CD4-positive, alpha-beta T cell treated with Interleukin-2 at 100 ng/mL for 4 hours (primary cell): Measurements from ENCODE around the gene GDF10.

ENCODE experiments used
- DNase-seq: peaks from one replicate; pipeline ENCODE4 v3.0.0-alpha.2; 2020; ENCODE audit warnings: low spot score

The GDF10 gene

DNA sequence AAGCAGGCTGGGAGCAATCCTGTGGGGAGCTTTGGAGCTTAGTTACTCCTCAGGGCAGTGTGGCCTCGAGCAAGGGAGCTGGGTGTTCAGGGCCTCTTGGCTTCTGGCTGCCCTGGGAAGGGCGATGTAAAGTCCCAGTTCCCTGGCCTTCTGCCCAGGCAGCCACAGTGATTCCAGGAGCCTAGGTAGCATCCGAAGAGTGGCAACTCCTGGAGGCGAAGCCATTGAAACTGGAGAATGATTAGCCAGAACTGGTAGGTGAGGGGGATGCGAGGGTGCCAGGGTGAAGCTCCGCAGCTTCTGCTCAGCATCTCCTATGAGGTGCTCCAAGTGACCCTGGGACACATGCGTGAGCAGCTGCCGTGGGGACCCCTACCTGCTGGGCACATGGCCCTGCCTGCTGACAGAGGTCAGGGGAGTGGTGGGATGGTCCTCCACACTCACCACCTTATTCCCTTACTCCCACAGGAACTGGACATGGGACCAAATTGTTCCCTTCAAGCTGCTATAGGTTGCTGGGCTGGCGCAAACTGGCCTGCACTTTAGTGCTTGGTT is 14.5 kb downstream of the GDF10 start:
- no peak for DNase-seq

DNA sequence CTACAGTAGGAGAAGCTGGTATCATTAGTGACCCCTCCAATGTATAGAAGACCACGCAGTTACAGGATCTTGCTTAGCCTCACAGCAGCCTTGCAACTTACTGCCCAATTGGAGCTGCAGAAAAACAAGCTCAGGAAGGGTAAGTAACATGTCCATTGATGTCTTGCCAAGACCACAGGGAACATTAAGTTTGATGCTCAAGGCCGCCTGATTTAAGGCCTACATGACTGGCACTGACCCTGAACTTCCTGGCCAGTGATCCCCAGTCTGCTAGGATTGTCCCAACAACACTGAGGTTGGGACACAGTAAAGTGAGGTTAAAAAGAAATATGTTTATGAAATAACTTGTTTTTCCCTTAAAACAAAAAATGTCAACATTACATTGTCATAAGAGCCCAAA is 15.4 kb downstream of the GDF10 start:
- DNase-seq = no peak

DNA sequence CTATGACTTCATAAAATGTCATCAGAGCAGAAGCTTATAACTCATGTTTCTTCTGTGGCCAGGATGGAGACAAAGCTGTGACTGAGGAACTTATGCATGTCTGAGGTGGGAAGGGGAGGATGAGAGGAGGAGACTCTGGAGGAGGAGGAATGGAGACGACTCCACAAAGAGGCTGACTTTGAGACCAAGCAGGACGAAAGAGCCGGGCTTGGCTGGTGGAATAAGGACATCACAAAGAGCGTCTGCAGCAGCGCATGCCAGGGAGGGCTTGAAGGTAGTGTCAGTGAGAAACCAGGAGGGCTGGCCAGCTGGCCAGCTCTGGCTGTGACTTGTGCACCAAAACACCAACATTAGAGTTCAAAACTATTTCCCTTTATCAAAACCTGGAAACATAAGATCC is 16.1 kb downstream of the GDF10 start:
- no peak for DNase-seq

DNA sequence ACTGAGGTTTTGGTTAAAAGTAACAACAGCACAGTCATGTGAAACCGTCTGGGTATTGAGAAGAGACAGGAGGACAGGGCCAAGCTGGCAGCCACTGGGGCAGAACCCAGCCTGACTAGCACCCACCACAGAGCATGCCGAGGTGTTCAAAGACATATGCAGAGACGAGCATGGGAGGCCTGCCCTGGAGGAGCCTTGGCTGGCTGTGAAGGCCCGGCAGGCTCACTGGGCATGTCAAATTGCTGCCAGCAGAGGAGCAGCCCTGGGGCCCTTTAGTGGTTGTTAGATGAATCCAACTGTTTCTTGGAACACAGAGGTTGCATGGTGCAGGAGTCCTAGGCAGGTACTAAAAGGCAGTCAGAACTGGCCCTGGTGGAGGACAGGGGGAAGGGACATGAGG is 17.3 kb downstream of the GDF10 start:
- DNase-seq = no peak

- DNase-seq = no peak
These were observed 18.7 kb downstream of the GDF10 start for GRCh38 chr10:47318706-47319105.

DNA sequence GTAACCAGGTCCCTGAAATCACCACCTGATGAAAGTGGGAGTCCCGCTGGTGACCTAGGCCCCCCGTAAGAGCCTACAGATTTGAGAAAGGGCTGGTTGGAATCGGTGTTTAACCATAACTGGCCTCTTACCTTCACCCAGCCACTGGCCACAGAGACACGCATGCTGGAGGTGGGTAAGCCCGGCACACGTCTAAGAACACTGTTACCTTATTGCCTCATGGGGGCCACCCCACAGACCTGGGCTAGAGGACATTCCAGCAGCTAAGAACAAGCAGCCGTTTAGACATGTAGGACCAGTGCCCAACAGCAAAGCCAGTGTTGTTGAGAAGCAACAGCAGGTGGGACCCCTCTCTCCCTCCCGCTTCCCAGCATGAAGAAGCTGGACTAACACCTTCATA is 19.8 kb downstream of the GDF10 start:
- no peak for DNase-seq

GRCh38 chr10:47320812-47321211 is 20.8 kb downstream of the GDF10 start:
- no peak for DNase-seq

DNA sequence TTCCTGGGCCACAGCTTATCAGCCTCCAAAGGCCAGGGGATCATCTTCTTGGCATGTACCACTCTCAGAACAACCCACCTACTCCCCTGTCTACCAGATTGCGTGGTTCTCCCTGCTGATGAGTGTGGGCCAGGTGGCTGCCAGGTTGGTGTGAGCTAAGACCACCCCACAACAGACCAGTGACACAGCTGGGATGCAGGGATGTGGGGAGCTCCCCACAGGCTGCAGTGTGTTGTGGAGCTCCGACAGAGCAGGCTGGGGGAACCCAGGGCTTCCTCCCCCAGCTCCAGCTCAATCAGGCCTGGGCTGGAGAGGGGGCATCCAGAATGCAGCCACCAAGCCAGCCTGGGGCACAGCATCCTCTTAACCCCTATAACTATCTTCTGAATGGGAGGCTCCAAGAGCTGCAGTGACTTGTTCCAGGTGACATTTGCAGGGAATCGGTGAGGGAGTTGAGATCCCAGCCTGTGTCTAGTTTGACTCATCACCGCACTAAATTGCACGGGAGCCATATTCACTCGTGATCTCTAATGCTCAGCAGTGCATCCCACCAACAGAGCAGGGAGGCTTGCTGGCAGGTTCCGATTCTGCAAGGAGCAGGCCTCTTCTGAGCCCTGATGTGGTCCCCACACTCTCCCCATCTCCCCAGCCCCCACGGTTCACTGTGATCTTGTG is 21.7 kb downstream of the GDF10 start:
- no peak for DNase-seq

- DNase-seq = no peak
These were observed 22.5 kb downstream of the GDF10 start, which contains the start of gene GDF2 for GRCh38 chr10:47322300-47323061. GDF2 (plus strand) TSS chr10:47322454; CDS start chr10:47322669, 215 bp downstream.

DNA sequence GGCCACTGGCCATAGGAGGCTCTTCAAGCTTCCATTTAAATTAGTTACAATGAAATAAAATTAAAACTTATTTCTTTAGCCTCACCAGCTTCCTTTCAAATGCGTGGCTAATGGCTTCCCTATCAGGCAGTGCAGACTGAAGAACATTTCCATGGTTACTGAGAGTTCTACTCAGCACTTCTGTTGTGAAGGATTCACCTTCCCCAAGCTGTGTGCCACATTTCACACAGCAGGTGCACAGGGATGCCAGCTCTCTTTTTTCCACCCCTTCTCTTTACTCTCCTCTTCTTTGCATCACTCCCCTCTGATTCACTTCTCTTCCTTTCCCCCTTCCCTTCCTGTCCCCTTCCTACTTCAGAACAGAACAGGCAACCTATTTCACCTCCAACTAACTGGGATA is 23.1 kb downstream of the GDF10 start:
- DNase-seq = no peak

DNA sequence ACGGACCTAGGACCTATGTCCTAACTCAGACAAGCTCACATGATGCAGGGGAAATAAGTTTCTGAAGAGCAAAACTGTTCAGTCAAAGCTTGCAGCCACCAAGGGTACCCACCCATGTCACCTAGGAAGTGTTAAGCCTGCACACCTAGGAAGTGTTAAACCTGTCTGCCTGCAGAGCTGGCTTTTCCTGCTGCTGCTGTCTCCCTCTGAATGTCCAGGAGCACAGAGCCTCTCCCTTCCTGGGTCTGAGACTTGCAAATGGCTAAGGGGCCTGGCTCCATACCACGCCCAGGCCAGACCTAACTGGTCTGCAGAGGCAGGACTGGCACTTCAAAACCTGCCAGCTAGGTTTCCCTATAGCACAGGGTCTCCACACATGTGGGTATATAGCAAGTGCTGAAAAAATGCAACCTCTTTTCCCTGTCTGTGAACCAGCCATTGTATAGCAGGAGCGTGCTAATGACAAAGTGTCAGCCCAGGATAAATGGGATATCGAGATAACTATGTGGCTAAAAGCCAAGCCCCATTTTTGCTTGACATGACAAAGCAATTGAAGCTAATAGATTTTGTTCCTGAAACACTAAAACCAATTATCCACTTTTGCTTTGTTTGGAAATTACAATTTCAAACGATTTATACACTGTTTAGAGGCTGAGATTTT is 23.8 kb downstream of the GDF10 start:
- no peak for DNase-seq

DNA sequence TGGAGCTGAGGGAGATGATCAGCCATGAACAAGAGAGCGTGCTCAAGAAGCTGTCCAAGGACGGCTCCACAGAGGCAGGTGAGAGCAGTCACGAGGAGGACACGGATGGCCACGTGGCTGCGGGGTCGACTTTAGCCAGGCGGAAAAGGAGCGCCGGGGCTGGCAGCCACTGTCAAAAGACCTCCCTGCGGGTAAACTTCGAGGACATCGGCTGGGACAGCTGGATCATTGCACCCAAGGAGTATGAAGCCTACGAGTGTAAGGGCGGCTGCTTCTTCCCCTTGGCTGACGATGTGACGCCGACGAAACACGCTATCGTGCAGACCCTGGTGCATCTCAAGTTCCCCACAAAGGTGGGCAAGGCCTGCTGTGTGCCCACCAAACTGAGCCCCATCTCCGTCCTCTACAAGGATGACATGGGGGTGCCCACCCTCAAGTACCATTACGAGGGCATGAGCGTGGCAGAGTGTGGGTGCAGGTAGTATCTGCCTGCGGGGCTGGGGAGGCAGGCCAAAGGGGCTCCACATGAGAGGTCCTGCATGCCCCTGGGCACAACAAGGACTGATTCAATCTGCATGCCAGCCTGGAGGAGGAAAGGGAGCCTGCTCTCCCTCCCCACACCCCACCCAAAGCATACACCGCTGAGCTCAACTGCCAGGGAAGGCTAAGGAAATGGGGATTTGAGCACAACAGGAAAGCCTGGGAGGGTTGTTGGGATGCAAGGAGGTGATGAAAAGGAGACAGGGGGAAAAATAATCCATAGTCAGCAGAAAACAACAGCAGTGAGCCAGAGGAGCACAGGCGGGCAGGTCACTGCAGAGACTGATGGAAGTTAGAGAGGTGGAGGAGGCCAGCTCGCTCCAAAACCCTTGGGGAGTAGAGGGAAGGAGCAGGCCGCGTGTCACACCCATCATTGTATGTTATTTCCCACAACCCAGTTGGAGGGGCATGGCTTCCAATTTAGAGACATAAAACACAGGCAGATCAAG is 25.6 kb downstream of the GDF10 start:
- no peak for DNase-seq

DNA sequence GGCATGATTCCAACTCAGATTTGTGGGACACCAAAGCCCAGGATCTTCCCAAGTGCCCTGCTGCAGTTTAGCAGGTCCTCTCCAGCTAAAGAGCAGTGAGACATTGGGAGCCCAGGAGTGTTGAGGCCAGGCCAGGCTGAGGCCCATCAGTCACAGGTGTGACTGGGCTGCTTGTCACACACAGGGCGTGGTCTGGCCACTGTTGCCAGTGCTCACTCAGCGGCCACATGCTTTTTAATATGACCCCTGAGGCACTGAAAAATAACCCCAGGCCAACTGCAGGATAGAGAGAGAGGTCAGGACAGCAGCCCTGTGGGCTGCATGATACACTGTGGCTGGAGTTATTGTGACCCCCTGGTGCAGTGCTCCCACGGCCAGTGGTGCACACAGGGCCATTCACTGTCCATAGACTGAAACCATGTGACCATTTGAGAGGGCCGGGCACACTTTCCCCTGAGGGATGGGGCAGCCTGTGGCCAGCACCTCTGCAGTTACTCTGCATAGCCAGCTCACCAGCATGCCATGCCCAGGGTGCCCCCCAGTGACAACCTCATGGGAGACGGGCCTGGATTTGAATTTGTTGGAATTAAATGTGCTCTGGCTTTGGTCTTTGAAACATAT is 26.4 kb downstream of the GDF10 start:
- no peak for DNase-seq

DNA sequence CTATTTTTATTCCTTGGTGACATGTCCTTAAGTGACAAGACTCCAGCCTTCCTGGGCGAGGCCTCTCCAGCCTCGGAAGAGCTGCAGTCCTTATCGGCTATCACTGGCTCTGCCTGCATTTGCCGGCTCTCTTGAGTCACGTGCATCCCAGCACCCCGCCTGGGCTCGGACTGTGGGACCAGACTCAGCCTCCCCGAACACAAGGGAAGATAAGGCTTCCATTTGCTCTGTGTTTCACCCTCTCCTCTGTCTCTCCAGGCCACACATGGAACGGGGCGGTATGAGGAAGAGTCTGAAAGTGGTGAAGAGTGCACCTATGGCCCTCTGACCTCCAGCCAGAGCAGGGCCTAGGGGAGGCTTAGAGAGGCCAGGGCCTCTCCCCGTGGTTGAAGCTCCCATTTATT is 26.9 kb downstream of the GDF10 start:
- no peak for DNase-seq

DNA sequence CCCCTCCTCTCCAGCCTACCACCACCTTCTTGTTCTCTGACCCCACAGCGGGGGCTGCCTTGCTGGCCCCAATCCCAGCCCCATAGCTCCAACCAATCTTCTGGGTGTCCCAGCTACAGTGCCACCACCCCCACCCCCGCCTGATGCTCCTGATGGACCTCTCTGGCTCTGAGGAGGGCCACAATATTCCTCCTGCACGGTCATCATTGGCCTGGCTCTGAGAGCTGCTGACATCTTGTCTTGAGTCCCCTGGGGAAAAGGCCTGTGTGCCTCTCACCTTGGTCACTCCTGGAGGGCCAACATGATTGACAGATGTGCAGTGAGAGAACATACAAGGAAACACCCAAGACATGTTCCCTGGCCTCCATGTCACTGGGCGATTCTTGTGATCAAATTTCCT is 29.9 kb downstream of the GDF10 start:
- DNase-seq = no peak

GRCh38 chr10:47330366-47330765 is 30.4 kb downstream of the GDF10 start:
- no peak for DNase-seq

DNA sequence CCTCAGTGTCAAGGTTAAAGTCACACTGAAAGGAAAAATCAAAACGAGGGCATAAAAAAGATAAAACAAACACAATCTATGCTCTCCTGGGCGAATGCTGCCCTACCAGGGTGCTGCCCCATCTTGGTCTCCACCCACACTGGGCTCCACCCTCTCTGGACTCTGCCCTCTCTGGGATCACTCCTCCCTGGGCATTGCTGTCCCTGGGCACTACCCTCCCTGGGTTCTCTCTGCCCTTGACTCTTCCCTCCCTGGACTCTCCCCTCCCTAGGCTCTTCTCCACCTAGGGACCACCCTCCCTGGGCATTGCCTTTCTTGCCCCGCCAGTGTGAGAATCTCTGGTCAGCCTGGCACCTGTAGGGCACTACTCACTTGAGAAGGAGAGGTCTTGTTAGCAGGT is 30.8 kb downstream of the GDF10 start:
- DNase-seq = no peak

DNA sequence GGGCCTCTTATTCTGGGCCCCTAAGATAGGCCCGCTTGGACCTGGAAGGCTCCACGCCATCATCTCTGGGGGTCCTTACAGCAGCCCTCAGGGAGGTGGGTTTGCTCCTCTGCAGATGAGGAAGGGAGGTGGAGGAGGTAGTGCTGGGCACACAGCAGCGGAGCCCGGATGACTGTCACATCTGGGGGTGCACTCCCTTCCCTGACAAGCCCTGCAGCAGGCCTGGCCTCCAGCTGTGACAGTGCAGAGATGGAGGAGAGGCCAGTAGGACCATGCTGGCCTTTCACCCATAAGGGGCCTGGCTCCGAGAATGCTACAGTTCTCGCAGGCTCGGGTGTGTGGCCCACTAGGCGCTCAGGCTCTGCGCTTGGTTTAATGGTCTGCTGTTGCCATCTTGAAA is 31.5 kb downstream of the GDF10 start:
- DNase-seq = no peak

DNA sequence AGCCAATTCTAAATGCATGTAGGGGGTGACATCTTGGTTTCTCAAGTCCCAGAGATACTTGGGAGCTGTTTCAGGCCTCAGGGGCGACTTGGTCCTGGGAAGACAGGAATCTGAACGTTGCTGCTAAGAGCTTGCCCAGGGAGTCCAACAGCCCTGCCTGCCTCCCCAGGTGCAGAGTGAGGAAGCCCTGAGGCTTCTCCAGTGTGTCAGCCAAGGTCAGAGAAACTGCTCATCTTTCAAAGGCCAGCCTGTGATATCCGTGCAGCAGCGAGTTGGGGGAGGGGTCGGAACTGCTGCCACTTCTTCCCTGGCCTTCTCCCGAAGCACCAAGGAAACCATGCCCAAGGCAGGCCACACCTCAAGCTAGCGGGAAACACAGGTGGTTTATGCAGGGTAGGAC is 32.0 kb downstream of the GDF10 start:
- no peak for DNase-seq

DNA sequence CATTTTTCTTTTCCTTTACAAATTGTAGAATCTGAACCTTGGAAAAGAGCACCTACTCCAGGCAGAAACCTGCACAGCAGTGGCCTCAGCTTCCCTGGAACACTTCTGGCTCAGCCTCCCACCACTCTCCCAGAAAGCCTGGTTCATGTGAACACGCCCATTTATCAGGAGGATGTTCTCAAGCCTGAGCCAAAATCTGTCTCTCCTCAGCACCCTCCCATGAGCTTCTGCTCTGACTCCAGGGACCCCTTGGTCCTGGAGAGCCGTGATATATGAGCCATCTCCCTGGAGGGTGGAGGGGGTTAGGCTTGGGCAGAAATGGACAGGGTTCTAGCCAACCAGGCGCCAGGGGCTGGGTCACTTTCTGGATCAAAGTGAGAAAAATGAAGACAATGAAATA is 32.4 kb downstream of the GDF10 start:
- DNase-seq = no peak

- no peak for DNase-seq
These were observed 32.9 kb downstream of the GDF10 start for GRCh38 chr10:47332946-47333345.
